ENCODE measurements around the gene COL4A6.

Gene COL4A6

GRCh38 chrX:108267557-108267956 is 170.7 kb downstream of the COL4A6 start:
- DNase-seq: no peak

DNA sequence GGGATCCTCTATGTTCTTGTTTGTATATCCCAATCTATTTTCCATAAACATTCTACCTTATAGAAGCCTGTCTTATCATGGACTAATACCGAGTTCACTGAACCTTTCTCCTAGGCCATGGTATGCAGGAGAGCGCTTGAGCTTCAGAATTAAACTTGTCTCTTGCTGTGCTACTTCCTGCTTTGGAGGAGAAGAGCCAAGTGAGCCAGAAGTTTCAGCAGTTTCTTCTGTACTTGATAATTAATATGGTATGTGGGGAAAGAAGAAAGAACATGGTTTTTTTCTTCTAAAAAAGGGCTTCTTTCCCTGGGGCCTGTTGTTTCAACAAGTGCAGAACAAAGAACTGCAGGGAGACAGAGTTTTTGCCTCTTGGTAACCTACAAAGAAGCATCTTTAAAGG is 173.8 kb downstream of the COL4A6 start:
- DNase-seq: no peak

GRCh38 chrX:108261549-108262203 is 176.5 kb downstream of the COL4A6 start:
- no peak for DNase-seq

DNA sequence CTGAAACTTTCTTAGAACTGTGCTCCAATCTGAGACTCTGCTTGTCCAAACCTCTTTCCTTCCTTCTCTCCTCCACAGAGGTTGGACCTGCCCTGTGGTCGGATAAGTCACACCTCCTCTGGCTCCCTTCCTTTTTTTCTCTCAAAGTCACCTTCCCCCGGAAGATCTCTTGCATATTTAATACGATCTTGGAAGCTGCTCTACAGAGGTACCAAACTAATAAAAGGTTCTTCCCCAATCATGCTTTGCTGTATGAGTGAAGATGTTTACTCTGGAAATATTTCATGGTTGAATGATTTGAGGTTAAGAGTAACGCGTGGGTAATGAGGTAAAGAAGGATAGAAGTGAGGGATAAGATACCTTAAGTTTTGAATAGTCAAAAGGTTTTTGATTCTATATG is 180.7 kb downstream of the COL4A6 start:
- DNase-seq: no peak

DNA sequence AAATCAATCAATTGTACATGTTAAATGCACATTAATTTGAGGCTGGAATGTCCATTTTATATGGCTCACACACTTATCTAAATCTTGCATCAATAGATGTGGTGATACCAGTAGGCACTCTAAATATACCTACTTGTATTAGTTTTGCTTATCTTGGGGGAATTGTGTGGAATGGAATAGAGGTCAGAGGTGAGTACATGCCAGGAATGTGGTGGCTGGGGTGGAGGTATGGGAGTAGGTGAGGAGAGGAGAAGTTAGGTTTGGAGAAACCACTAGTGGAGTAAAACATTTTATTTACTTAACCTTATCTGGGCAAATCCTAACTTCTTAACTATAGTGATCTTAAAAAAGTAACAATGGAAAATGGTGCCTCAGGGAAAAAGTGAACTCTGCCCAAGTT is 183.6 kb downstream of the COL4A6 start:
- DNase-seq: no peak

- no peak for DNase-seq
These were observed 187.3 kb downstream of the COL4A6 start for GRCh38 chrX:108250654-108251579.

GRCh38 chrX:108246304-108246954 is 191.8 kb downstream of the COL4A6 start:
- no peak for DNase-seq

DNA sequence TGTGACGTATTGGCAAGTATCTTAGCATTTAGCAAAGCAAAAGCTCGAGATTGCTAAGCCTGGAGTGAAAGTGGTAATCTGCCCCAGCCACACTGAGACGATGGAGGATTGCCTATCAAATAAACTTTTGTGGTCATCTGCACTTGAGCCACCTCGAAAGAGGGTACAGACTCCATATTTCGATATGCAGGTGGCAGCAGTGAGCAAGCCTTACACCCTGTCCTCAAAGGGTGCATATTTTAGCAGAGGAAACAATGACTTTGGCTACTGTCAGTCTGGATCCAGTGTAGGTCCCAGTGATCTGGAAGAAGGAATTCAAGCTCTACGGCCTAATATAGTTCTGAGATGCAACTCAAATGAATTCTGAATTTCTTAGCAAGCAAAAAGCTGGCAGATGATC is 192.8 kb downstream of the COL4A6 start:
- DNase-seq: no peak

- DNase-seq: no peak
These were observed 202.2 kb downstream of the COL4A6 start for GRCh38 chrX:108235986-108236385.

GRCh38 chrX:108230574-108230973 is 207.6 kb downstream of the COL4A6 start:
- no peak for DNase-seq

GRCh38 chrX:108224727-108225621 is 213.2 kb downstream of the COL4A6 start:
- no peak for DNase-seq

- no peak for DNase-seq
These were observed 214.0 kb downstream of the COL4A6 start for GRCh38 chrX:108224218-108224617.

DNA sequence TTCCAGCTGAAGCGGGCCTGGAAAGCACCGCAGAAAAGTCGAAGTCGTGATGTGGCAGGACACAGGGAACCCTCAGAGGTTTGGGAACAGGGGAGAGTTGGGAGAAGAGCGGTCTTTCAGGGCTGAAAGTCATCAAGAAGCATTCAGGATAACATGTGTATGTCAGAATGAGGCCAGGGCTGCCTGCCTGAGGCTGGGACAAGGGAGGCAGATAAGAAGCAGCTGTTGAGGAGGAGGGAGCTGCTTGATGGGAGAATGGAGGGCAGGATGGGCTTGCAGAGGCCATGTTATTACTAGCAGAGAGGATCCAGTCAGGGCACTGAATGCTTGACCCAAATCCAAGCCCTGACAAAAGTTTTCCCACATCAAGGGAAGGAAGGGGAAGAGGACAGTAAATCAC is 214.6 kb downstream of the COL4A6 start:
- DNase-seq: no peak

- DNase-seq: no peak
These were observed 216.8 kb downstream of the COL4A6 start for GRCh38 chrX:108221301-108221864.

- no peak for DNase-seq
These were observed 218.1 kb downstream of the COL4A6 start for GRCh38 chrX:108219949-108220601.

DNA sequence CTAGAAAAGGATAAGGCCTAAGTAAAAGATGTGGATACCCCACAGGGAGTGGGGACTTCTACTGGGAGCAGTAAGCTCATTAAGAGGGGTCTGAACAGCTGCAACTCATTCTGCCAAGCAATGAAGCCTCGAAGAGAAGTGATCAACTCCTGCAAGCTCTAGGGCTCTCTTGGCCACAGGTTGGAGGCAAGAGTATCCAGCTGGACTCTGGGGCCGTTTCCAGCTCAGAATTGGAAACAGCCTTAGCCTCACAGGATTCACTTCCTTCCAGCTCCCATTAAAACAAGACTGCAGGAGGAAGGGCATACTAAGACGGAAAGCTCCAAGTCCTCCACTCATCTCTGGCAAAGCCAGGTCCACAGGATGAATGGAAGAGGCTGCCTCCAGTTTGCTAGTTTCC is 220.3 kb downstream of the COL4A6 start:
- no peak for DNase-seq

DNA sequence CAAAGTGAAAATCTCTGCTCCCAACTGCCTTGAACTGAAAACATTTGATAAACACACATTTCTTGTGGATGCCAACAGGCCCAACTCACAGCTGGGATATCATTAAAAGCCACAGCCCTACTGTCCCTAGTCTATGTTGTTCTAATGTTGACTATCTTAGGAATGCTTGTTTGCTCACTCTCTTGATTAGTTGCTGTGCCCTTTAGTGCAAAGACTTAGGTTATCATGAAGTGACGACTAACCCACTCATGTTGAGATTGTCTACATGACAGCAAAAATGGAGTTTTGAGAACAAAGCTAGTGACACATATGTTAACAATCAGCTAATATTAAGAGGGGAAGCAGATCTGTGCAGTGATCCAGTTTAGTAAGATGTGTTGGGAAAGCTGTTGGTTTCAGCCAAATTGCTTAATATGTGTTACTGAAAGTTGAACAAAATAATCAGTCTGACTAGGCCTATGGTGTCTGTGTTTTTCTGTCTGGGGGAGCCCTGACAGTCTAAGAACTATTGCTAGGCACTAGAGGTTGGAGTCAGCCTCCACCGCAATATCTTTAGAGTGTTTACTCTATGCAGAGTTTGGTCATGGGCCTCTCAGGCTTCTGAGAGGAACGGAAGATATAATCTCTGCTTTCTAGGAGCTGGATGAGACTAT is 221.2 kb downstream of the COL4A6 start:
- DNase-seq: no peak

GRCh38 chrX:108216405-108216804 is 221.8 kb downstream of the COL4A6 start:
- DNase-seq: no peak

DNA sequence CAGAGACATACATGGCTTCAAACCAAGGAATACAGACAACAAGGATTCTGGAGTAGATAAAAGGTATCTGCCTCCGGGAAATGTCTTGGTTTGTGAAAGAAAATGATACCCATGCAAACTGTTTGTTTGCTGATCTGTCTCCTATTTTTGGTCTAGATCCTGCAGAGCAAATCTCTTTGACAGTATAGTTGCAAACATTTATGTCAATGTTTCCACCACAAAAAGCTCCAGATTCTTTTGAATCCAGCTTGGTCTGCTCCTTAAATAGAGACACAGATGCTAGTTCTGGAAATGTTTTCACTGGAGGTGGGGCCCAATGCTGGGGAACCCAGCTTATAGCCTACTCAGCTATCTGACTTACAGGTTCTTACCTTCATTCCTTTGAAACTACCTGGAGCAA is 226.9 kb downstream of the COL4A6 start:
- DNase-seq: no peak

GRCh38 chrX:108209006-108209554 is 229.1 kb downstream of the COL4A6 start:
- no peak for DNase-seq

DNA sequence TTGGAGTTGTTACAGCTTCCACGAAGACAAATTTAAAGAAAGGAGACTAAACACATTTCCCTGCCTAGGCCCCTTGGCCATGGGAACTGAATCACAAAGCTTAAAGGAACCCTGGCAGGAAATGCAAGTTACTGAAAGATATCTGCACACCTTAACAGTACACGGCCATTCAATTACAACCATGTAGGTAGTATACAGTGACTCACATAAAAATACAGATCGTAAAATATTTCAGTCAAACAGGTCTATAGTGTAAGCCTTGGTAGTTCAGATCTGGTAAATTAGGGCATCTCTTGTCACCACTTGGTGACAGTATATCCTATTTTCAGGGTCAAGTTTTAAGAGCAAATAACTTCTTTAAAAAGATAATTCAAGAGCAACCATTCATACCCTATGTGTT is 234.7 kb downstream of the COL4A6 start:
- no peak for DNase-seq

Measured in SIG-M5 (cell line).